LHCN-M2 (cell line): ENCODE data around the gene C1orf21. TPM values are rescaled to one million over a fixed set of nuclear protein-coding genes. Genes with fewer than 3 reads are reported as not detected.

ENCODE experiments used
- DNase-seq: peaks from one replicate; pipeline ENCODE4 v3.0.0-alpha.2; 2012; ENCODE audit warnings: low read depth
- total RNA-seq: library from RNA; depleted of rRNA; stranded (reverse); fragments of >200 nt; gene quantifications from 2 replicates; pipeline ENCODE4 v1.2.3, GENCODE V29; 2014

The C1orf21 gene
- total RNA-seq, 1 experiment from 2014 or later, result 23.9 TPM

DNA sequence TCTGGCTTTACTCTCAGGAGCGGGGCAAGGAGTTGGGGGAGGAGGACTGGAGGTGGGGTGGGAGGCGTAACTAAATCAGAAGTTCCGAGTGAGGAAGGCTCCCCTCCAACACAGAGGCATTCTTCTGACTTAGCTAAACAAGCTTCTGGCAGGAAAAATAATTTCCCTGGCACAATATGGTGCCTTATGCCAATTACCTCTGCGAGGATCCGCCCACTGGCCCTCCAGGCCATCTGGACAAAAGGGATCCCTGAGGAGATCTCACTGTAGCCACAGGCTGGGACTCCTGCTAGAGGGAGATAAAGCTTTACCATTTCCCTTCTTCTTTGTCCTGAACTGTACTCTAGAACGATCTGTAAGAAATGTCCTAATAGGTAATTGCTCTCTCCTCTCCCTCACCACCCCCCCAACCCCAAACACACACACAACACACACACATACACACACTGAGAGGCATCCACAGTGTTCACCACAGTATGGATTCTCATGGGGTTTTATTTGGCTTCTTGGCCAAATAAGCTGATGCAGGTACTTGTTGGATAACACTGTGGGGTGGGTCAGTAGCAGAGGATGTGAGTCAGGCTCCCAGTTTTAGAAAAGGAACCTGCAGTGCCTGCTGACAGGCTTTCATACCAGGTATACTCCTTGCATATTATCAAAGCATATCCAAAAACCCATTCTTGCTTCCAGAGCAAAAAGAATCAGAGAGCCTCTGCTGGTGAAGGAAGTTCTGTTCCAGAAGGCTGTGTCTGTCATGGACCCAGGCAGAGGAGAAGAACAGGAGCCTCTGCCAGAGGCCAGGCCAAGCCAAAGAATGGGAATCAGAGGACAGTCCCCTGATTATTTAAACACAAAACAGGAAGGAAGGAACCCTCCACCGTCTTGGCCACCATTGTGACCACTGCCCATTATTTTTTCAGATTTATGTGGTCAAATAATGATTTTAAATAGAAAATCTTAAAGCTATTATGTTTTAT is 169.1 kb downstream of the C1orf21 start:
- no peak for DNase-seq

DNA sequence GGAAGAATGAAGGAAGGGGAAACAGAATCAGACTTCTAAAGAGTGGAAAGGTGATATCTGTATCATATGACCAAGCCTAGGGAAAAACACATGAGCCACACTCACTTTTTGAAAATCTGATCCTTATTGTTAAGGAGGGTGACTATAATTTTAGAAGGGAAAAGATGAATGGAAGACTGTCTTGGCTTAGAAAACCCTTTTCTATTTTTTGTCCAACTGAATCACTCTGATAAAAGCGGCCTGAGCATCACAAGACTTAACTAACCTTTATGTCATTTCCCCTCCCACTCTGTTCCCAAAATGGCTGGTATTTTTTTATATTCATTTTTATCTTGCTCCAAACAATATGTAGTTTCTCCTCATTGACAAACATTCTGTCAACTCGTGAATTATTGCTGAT is 169.8 kb downstream of the C1orf21 start:
- no peak for DNase-seq

DNA sequence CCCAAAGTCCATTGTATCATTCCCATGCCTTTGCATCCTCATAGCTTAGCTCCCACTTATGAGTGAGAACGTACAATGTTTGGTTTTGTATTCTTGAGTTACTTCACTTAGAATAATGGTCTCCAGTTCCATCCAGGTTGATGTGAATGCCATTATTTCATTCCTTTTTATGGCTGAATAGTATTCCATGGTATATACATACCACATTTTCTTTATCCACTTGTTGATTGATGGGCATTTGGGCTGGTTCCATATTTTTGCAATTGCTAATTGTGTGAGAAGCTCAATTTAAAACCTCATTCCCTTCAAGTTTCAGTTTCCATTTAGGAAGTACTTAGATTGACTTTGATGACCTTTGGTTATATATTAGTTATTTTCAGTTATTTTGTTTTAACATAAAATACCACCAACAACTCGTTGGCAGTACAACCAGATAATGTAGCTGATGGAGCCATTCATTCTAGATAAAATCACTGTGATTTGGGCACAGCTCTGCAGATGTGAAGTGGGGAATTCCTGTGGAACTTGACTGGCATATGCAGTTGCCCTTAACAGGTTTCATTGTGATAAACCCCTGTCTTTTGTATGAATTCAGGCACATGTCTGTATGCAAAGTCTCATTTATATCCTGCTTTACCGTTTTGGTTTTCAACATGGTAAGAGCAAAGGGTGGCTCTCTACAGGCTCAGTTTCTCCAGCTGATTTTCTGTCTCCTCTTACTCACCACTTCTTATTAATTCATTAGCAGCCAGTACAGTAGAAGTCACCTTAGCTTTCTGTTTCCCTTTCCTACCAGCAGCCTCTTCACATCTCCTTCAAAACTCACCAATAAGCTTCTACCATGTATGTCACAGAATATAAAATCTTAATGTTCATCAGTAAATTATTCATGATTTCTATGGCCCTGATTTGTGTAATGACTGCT is 170.9 kb downstream of the C1orf21 start:
- no peak for DNase-seq

DNA sequence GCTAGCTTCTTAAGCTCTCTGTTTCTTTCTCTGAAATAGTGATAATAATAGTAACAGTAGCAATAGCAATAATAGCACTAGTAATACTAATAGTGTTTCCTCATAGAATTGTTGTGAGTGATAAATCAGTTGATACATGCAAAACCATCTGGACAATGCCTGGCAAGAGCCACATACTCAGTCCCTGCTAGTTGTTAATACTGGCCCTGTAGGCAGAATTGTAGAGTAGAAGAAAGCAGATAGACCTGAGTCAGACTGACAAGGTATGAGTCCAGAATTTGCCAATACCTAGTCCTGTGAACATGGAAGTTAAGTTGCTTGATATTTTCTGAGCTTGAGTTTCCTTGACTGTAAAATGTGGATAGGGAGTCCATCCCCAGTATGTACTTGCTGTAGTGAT is 171.9 kb downstream of the C1orf21 start:
- DNase-seq, result no peak

DNA sequence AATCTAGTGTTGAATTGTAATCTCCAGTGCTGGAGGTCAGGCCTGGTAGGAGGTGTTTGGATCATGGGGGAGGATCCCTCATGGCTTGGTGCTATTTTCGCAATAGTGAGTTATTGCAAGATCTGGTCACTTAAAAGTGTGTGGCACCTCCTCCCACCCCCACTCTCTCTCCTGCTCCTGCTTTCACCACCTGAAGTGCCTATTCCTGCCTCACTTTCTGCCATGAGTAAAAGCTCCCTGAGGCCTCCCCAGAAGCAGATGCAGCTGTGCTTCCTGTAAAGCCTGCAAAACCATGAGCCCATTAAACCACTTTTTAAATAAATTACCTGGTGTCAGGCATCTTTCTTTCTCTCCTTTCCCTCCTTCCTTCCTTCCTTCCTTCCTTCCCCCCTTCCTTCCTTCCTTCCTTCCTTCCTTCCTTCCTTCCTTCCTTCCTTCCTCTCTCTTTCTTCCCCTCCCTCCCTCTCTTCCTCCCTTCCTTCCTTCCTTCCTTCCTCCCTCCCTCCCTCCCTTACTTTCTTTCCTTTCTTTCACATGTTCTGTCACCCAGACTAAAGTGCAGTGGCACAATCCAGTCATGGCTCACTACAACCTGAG is 172.4 kb downstream of the C1orf21 start:
- DNase-seq, result no peak

DNA sequence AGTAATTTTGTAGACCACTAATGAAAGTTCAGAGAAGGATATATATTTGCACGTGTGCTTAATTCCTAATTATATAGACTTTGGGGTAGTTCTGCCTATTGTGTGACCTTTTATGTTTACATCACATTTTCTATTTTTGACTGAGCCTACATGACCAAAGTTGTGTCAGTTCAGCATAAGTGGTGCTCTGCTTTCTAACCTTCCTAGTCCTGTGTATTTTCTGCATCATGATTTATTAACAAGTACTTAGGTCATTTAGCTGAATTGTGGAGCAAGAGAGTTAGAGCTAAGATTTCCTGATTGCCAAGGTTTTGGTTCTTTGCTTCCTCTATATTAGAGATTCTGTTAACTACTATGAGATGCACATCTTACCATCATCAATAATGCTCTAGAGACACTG is 176.0 kb downstream of the C1orf21 start:
- no peak for DNase-seq

DNA sequence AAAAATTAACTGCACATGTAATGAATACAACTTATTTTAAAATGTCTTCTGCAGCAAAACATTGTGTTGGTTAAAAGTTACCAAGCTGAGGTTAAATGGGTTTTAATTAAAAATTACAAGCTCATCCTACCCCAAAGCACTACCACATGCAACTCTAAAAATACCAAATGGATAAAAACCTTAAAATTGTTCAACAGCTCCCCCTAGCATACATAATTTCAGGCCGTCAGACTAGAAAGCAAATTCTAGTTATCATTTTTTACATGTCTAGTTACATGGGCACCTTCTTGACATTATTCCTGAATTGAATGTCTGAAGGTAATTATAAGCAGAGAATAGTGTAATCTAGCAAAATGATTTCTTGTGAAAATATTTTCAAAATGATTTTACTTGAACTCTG is 176.5 kb downstream of the C1orf21 start:
- DNase-seq, result peak; percentile 41

DNA sequence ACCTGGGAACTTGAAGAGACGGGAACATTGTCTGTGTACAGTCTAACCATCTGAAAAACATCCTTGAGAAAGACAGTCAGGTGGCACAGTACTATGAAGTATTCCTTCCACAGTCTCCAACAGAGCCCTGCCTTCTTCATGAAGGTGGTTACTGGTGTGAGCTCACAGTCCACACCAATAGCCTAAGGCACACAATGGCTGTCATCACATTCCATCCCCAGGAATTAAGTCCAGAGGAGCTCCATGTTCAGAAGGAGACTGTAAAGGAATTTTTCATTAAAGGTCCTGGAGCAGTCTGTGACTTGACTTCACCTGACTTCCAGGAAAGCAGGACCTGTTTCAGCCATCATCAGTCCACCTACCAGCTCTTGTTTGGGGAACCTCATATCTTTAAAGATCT is 180.2 kb downstream of the C1orf21 start:
- no peak for DNase-seq

DNA sequence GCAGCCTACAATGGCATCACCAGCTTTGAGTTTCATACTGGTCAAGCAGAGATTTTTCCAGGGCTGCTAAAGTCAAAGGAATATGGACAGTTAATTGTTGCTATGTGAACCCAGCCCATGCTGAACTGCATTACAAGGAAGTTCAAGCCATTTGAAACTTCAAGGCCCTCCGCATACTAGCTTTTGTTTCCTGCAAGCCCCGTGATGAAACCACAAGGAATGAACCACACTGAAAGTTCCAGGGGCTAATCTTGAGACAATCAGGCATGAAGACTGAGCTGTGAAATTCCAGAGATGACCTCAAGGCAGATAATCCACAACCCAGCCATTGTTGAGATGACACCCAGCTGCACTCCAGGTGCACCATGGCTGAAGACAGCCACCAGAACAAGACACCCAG is 180.8 kb downstream of the C1orf21 start:
- peak; percentile 27 for DNase-seq

DNA sequence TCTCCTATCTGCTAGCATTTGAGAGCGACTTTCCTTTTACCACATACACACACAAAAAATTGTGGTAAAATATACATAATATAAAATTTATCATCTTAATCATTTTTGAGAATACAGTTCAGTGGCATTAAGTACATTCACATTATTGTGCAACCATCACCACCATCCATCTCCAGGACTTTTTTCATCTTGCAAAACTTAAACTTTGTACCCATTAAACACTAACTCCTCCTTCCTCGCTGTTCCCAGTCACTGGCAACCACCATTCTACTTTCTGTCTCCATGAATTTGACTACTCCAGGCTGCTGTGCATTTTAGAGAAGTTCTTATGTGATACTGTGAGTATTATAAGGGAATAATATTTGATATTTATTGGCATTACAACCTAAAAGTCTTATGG is 181.3 kb downstream of the C1orf21 start:
- DNase-seq, result no peak

DNA sequence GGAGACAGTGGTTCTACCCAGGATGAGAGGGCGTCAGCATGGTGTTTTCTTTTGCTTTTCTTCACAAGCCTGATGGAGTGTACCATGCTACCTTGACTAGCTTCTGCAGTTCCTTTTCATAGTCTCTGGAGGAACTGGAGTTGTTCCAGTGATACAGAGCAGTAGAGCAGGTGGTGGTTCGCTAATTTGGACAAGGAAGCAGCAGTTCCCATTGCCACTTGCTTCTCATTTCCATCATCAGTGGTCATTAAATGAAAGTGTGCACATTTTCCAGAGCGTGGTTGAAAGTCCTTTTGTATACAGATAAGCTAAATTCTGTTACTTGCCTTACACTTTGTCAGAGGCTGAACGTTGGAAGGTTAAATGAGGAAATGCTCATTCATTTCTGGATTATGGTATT is 182.3 kb downstream of the C1orf21 start:
- no peak for DNase-seq

DNA sequence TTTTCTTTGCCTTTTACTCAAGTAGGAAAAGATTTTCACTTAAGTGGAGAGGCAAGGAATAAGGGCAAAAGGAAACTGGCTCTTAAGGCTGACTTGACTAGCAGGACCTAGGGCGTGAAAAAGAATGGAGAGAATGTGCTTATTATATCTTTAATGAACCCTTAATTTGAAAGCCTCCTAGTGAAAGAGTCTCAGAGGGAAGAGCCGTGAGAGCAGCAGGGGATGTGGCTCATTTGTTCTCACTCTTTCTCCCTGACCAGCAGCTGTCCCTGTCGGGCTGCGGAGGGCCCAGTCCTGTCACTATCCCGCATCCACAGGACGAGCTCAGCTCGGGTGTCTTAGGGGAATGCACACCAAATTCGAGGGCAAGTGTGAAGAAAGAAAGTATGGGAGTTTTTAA is 187.8 kb downstream of the C1orf21 start:
- DNase-seq, result peak; percentile 13

DNA sequence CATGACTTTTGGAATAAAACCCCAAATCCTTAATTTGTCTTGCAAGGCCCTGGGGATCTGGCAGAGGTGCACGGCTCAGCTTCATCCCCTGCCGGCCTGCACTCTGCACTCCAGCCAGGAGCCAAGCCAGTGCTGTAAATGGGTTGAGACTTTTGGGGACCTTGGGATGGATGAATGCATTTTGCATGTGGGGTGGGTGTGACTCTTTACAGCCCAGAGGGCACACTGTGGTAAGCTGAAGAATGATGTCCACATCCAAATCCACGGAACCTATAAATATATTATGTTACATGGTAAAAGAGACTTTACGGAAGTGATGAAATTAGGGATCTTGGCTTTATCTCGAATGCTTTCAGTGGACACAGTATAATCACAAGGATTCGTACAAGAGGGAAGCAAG is 190.0 kb downstream of the C1orf21 start:
- DNase-seq, result no peak

DNA sequence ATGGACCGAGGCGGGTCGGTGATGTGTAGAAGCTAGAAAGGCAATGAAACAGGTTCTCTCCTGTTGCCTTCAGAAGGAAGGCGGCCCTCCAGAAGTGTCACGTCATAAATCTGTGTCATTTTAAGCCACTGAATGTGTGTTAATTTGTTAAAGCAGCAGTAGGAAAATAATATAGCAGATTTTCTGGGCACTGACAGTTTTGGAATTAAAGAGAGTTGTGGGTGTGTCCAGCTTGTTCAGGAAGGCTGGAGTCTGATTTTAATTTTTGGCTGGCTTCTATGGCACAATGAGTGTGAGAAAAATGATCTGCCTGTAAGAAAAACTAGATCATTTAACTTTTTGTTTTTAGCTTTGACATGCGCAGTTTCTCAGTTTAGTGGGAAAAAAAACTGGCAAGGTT is 190.5 kb downstream of the C1orf21 start:
- DNase-seq, result no peak

DNA sequence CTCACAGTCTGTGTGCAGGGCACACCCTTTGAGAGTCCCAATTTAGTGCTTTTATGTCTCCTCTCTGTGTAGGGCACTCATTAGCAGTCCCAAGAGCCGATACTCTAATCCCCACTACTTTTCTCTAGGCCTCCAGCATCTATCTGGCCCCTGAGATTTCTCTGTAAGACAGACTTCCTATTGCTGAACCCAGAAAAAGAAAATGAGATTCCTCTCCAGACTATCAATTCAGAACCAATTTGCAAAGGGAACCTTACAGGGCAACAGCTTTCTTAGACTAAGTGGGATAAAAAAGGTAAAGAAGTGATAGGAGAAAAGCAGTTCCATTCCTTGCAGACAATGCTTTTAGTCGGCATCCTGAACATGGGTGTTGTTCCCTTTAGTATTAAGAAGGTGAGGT is 195.6 kb downstream of the C1orf21 start:
- no peak for DNase-seq

DNA sequence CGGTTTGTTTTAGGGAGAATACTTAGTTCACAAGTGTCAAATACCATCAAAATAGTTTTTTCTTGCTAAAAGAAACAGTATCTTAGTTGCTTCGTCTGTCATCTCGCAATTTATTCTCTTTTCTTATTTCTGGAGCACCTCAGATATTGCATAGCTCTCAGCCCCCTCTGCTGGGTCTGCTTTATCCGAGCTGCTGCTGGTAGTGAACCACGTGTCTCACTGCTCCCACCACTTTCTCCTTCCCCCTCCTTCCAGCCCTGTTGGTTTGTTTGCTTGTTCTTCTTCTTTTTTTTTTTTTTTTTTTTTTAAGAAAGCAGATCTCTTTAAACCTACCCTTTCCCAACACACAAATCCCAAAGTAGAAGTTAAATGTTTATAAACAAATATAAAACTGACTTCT is 197.0 kb downstream of the C1orf21 start:
- DNase-seq, result no peak

DNA sequence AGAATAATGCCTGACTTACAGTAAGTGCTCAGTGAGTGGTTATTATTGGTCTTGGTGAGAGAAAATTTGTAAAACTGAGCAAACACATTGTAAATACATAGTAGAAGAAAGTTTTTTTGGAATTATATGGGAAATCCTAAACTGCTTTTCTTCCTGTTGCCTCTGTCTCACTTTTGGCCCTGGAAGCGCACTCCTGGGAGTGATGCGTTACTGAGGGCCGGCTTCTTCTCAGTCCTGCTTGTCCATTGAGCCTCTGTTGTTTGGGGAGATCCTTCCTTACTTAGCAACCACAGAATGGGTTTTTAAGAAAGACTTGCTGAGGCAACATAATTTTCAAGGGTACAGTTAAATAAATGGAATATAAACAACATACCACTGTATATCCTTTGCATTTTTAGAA is 201.9 kb downstream of the C1orf21 start:
- no peak for DNase-seq

DNA sequence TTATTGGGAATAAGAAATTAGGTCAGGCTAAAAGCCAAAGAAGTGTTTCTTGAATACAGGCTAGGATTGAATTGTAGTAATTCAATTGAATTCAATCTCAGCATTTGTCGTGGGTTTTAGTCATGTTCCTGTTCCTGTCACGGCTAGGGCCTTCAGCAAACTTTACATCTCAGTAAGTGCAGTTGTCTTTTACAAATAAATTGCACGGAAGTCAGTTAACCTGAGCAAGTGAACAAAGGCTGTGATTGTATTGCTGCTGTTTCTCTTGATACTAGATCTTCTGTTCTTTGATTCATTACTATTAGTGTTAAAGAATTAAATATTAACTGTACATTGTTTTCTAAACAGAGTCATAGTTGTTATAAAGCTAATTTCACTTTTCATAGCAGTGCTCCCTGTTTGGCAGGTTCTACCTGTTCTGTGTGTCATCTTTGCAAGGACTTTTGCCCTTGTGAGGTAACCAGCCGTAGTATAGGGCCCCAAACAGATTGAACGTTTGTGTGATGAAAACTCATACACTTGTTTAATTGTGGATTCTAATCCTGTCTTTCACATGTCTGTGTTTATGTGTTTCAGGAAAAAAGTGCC is 203.4 kb downstream of the C1orf21 start:
- no peak for DNase-seq

DNA sequence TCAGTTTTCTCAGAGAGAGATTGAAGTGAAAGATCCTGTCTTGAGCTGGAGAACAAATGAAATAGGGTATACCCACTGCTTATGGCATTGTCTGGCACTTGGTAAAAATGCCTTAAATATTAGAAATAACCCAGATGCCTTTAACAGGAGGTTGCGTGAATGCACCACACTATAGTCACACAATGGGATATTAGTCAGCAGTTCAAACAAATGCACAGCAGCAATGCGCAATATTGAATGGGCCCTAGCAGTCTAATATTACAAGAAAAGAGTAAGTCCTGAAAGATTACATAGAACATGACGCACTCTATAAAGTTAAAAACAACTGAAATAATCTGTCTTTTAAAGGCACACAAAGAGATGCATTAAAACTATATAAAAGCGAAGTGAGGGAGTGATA is 206.8 kb downstream of the C1orf21 start:
- no peak for DNase-seq

DNA sequence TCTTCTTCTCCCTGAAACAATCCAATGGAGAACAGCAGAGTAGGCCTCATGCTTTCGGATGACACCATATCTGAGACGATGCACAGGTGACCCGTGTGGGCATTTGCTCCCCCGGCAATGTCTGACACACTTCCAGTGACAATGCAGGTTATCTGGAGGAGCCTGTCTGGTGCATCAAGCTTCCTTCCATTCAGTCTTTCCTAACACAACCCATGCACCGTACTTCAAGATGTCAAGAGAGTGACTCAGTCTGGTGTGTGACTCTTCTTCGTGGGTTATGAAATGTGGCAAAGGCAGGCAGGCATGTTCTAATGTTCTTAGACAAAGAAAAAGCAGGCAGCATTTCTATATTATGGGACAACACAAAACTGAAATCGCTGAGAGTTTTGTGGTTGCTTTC is 208.8 kb downstream of the C1orf21 start:
- peak; percentile 63 for DNase-seq

DNA sequence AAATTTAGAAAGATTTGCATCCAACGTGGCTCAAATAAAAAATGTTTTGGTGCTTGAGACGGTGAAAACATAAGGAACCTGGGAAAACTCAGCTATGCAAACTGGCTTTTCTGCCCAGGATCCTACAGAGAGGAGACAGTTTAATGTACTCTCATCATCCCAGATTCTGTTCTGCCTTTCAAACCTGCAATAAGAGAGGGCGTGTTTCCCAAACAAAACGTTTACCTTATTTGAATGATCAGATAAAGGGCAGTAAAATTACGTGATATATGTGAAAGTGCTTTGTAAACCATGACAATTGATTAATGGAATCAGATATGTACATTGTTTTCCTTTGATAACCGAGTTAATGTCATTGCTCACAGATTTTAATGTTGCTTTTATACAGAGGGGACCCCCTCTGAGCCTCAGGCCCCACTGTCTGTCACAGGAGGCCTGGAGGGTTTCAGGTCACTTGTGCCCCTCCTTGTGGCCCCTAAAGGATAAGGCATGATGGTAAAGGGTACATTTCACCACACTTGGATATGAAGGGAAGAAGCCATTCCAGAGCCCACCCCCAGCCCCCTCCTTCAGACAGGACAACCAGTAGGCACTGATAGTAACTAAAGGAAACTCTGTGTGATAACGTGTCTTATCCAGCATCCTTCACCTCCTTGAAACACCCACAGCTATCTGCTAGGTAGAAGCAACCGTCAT is 210.3 kb downstream of the C1orf21 start:
- no peak for DNase-seq
